IMR-90 (cell line): Measurements from ENCODE around the gene SPHK1. TPM values are rescaled to one million over a fixed set of nuclear protein-coding genes. Genes with fewer than 3 reads are reported as not detected.

Experiments
- ATAC-seq: fragments of 200-7000 bp; cut with Tn5 transposase; 2 replicates; pipeline ENCODE4 v1.9.1; 2020; ENCODE audit warnings: low read depth, mild to moderate bottlenecking, moderate library complexity
- BruUV-seq: library from RNA; stranded (reverse); fragments of 400-500 nt; replicated peaks from 2 replicates; lab custom pipeline; 2021; lab: Mats Ljungman, UMichigan
- CTCF ChIA-PET: fragments of 300-600 bp; formaldehyde crosslinking; extraction: SDS; loops from one replicate; lab custom pipeline; 2021; ENCODE audit warnings: antibody characterized with exemption; lab: Yijun Ruan, JAX
- POLR2A ChIA-PET: fragments of 300-600 bp; sonication (Branson Sonifier 250); formaldehyde crosslinking; loops from one replicate; lab custom pipeline; 2022; ENCODE audit warnings: antibody characterized with exemption; ENCODE audit not compliant: unreplicated experiment; lab: Charles Lee
- DNase-seq: peaks from one replicate; pipeline ENCODE4 v3.0.0; 2013
- H2AFZ ChIP-seq: replicated peaks from 2 replicates; pipeline ENCODE3; 2013; ENCODE audit warnings: low read length, mild to moderate bottlenecking; ENCODE audit not compliant: poor library complexity
- H2AK5ac ChIP-seq: 2 replicates; pipeline ENCODE4 v1.6.1; 2013; ENCODE audit warnings: low read depth, low read length, inconsistent platforms
- H2AK9ac ChIP-seq: replicated peaks from 2 replicates; pipeline ENCODE3; 2013; ENCODE audit warnings: mild to moderate bottlenecking, low read depth, low read length, moderate library complexity; ENCODE audit not compliant: poor library complexity
- H2BK120ac ChIP-seq: 2 replicates; pipeline ENCODE4 v1.6.1; 2013; ENCODE audit warnings: low read depth, low read length, inconsistent platforms
- H2BK15ac ChIP-seq: 3 replicates; pipeline ENCODE4 v1.6.1; 2013; ENCODE audit warnings: low read depth, low read length, inconsistent platforms
- H2BK20ac ChIP-seq: 2 replicates; pipeline ENCODE4 v1.6.1; 2013; ENCODE audit warnings: low read depth, mild to moderate bottlenecking, inconsistent platforms, low read length, moderate library complexity
- H2BK5ac ChIP-seq: 2 replicates; pipeline ENCODE4 v1.6.1; 2013; ENCODE audit warnings: mild to moderate bottlenecking, low read depth, low read length, inconsistent platforms; ENCODE audit not compliant: poor library complexity, severe bottlenecking
- H3K14ac ChIP-seq: replicated peaks from 2 replicates; pipeline ENCODE4 v1.6.1; 2013; ENCODE audit warnings: low read depth, low read length, inconsistent platforms
- H3K18ac ChIP-seq: 2 replicates; pipeline ENCODE4 v1.6.1; 2013; ENCODE audit warnings: low read depth, low read length, control low read depth
- H3K23ac ChIP-seq: 2 replicates; pipeline ENCODE4 v1.6.1; 2013; ENCODE audit warnings: low read depth, low read length, inconsistent platforms
- H3K27ac ChIP-seq: 2 replicates; pipeline ENCODE4 v1.5.1; 2013; ENCODE audit warnings: mild to moderate bottlenecking, control low read depth, low read length; ENCODE audit not compliant: insufficient read depth
- H3K27me3 ChIP-seq: 2 replicates; pipeline ENCODE4 v1.6.1; 2013; ENCODE audit warnings: low read length; ENCODE audit not compliant: control insufficient read depth, insufficient read depth
- H3K36me3 ChIP-seq: 2 replicates; pipeline ENCODE4 v1.6.1; 2013; ENCODE audit warnings: low read length, mixed read lengths; ENCODE audit not compliant: control insufficient read depth, insufficient read depth
- H3K4ac ChIP-seq: 2 replicates; pipeline ENCODE4 v1.6.1; 2013; ENCODE audit warnings: low read depth, low read length, inconsistent platforms
- H3K4me1 ChIP-seq: 2 replicates; pipeline ENCODE4 v1.6.1; 2013; ENCODE audit warnings: low read length, mixed read lengths; ENCODE audit not compliant: control insufficient read depth, insufficient read depth
- H3K4me2 ChIP-seq: 2 replicates; pipeline ENCODE4 v1.6.1; 2013; ENCODE audit warnings: low read depth, mild to moderate bottlenecking, control low read depth, low read length, moderate library complexity
- H3K4me3 ChIP-seq: 2 replicates; pipeline ENCODE4 v1.5.1; 2013; ENCODE audit warnings: low read depth, mild to moderate bottlenecking, control low read depth, low read length, moderate library complexity; ENCODE audit not compliant: insufficient read depth
- H3K56ac ChIP-seq: 2 replicates; pipeline ENCODE4 v1.6.1; 2013; ENCODE audit warnings: low read length, inconsistent platforms; ENCODE audit not compliant: insufficient read depth; ENCODE audit errors: extremely low read depth
- H3K79me1 ChIP-seq, 2 experiments: 2 replicates each; pipeline ENCODE4 v1.6.1; 2013; ENCODE audit warnings: low read length in 2 of 2, inconsistent platforms in 1 of 2, low read depth in 1 of 2
- H3K9ac ChIP-seq: 2 replicates; pipeline ENCODE4 v1.6.1; 2013; ENCODE audit warnings: low read depth, low read length, control low read depth
- H3K9me1 ChIP-seq: 2 replicates; pipeline ENCODE4 v1.6.1; 2013; ENCODE audit warnings: low read length, inconsistent platforms; ENCODE audit not compliant: insufficient read depth
- H3K9me3 ChIP-seq: 2 replicates; pipeline ENCODE4 v1.6.1; 2013; ENCODE audit warnings: low read length; ENCODE audit not compliant: control insufficient read depth, insufficient read depth
- H4K20me1 ChIP-seq: 2 replicates; pipeline ENCODE4 v1.6.1; 2013; ENCODE audit warnings: low read length, inconsistent platforms; ENCODE audit not compliant: insufficient read depth
- H4K5ac ChIP-seq: 2 replicates; pipeline ENCODE4 v1.6.1; 2013; ENCODE audit warnings: mild to moderate bottlenecking, low read depth, low read length, control low read depth
- H4K8ac ChIP-seq, 2 experiments: 2 replicates each; pipeline ENCODE4 v1.6.1; 2013; ENCODE audit warnings: low read depth in 2 of 2, low read length in 2 of 2, control low read depth in 1 of 2, inconsistent platforms in 1 of 2
- H4K91ac ChIP-seq: 2 replicates; pipeline ENCODE4 v1.6.1; 2013; ENCODE audit warnings: low read depth, low read length, inconsistent platforms; ENCODE audit not compliant: insufficient read depth
- CHD1 ChIP-seq: IDR thresholded peaks from 2 replicates; pipeline ENCODE4 v1.6.1; 2012; ENCODE audit warnings: low read depth, low read length, improper control_type of control experiment
- CTCF ChIP-seq: conservative IDR thresholded peaks from 2 replicates; pipeline ENCODE4 v1.5.1; 2012; ENCODE audit warnings: mild to moderate bottlenecking, low read depth, low read length, improper control_type of control experiment
- FOS ChIP-seq: fragments of 150-350 bp; IDR thresholded peaks from 2 replicates; pipeline ENCODE4 v1.6.1; 2016; ENCODE audit warnings: low read depth, low read length
- MAFK ChIP-seq: IDR thresholded peaks from 2 replicates; pipeline ENCODE4 v1.6.1; 2012; ENCODE audit warnings: low read depth, low read length, improper control_type of control experiment
- RAD21 ChIP-seq: IDR thresholded peaks from 2 replicates; pipeline ENCODE4 v1.6.1; 2012; ENCODE audit warnings: low read length, improper control_type of control experiment
- RFX5 ChIP-seq: IDR thresholded peaks from 2 replicates; pipeline ENCODE4 v1.8.0; 2012; ENCODE audit warnings: low read depth, mild to moderate bottlenecking, low read length, moderate library complexity
- WGBS, 2 experiments: methylation state at CpG; one replicate each; pipeline versions ENCODE4 v1.1.5 to v1.1.7; 2013; ENCODE audit warnings: missing lambda C conversion rate in 2 of 2; ENCODE audit not compliant: insufficient read length in 1 of 2; ENCODE audit errors: extremely low coverage in 2 of 2; 5-methylcytosine and 5-hydroxymethylcytosine counted together
- dilution Hi-C: fragments of 300-500 bp; cut with HindIII; formaldehyde crosslinking; loops from one replicate; pipeline ENCODE4 v1.14.3; 2018; ENCODE audit warnings: low sequenced_read_pairs; ENCODE audit not compliant: unreplicated experiment
- in situ Hi-C: fragments of 300-500 bp; cut with MboI; formaldehyde crosslinking; loops from 3 replicates; pipeline ENCODE4 v1.14.3; 2019; ENCODE audit warnings: low sequenced_read_pairs, inconsistent platforms, mixed read lengths
- intact Hi-C: fragments of 100-400 bp; cut with micrococcal nuclease; formaldehyde crosslinking; loops from 2 replicates; pipeline ENCODE4 v1.10.0; 2022
- polyA plus RNA-seq, 3 experiments: library from polyadenylated mRNA; depleted of rRNA; stranded (reverse); fragments of >200 nt; gene quantifications; 2 replicates each; pipeline ENCODE4 v1.2.3, GENCODE V29; 2012; ENCODE audit warnings: low replicate concordance in 1 of 3
- total RNA-seq: library from RNA; depleted of rRNA; stranded (reverse); fragments of >200 nt; gene quantifications from 2 replicates; pipeline ENCODE4 v1.2.3, GENCODE V29; 2012

SPHK1 gene
- total and polyA plus RNA-seq, 2 of the 4 experiments (the other 2 are of a cell fraction): 44.4 to 82.7 TPM

GRCh38 chr17:76402711-76403110 lies 18.3 kb downstream of the SPHK1 start:
- no TSS peak for BruUV-seq
- 96% methylated on average over 3 of the region's 5 CpGs; no CpG with 5 or more reads in 1 of the 2 experiments for WGBS, 2 experiments
- no peak for DNase-seq
- no peak for TF ChIP-seq CTCF
- no peak for TF ChIP-seq FOS
- no peak for TF ChIP-seq CHD1
- TF ChIP-seq RAD21: no peak
- TF ChIP-seq RFX5: no peak
- TF ChIP-seq MAFK: no peak
- Histone ChIP-seq H3K36me3 (peaks cover 59% of the 10 kb centered on the region), H2AK9ac (no peak overlapping the region), H2BK120ac (no peak overlapping the region), H4K5ac (no peak overlapping the region), H3K27ac (no peak overlapping the region), H2AK5ac (no peak overlapping the region), H4K91ac (no peak overlapping the region), H2BK20ac (no peak overlapping the region), H3K4me1 (peaks cover 7% of the 10 kb centered on the region; the same call in 1 of the 2 replicates), H3K79me1 (peaks cover 17 to 44% of the 10 kb centered on the region in 2 experiments; a peak in 3 of 4 replicates), H3K23ac (no peak overlapping the region), H4K20me1 (peaks cover 28% of the 10 kb centered on the region), H3K9me3 (no peaks in the 10 kb centered on the region), H2BK15ac (no peak overlapping the region), H2BK5ac (no peak overlapping the region), H3K9me1 (peaks cover 11% of the 10 kb centered on the region), H3K9ac (no peak overlapping the region), H3K4me3 (no peak overlapping the region), H3K4ac (no peak overlapping the region), H3K14ac (no peak overlapping the region), H3K4me2 (no peak overlapping the region), H2AFZ (no peak overlapping the region), H4K8ac (no peak overlapping the region), H3K56ac (no peak overlapping the region), H3K27me3 (no peaks in the 10 kb centered on the region), H3K18ac (no peak overlapping the region)
- ChIA-PET CTCF (no interaction called here), POLR2A (no interaction called here)
- dilution Hi-C loops: no loop called here
- intact Hi-C loops: no loop called here
- in situ Hi-C loops: loop anchor here (5.0 to 10.0 kb wide), 2 partner anchors 55 to 102 kb away; partner anchors contain the start of gene RHBDF2
- no peak for ATAC-seq
